HepG2 (cell line): ENCODE measurements around the gene CHRNB1. TPM values are rescaled to one million over a fixed set of nuclear protein-coding genes. Genes with fewer than 3 reads are reported as not detected.
"Not testable (repeated sequence)": the region's sequence is repeated elsewhere in the genome, so short reads cannot be mapped to it uniquely, and the experiment has no call there.

Experiments
- ATAC-seq: fragments of 200-7000 bp; cut with Tn5 transposase; 3 replicates; pipeline ENCODE4 v1.9.1; 2020; ENCODE audit warnings: mild to moderate bottlenecking, moderate library complexity
- BruUV-seq: library from RNA; stranded (reverse); fragments of 400-500 nt; replicated peaks from 2 replicates; lab custom pipeline; 2021; lab: Mats Ljungman, UMichigan
- CTCF ChIA-PET: fragments of 300-600 bp; formaldehyde crosslinking; extraction: SDS; loops from one replicate; lab custom pipeline; 2021; ENCODE audit warnings: low total read pairs, inconsistent platforms, low intra/inter-chr PET ratio; lab: Yijun Ruan, JAX
- POLR2A ChIA-PET: fragments of 350-600 bp; sonication (Branson Sonifier 250); formaldehyde crosslinking; loops from one replicate; lab custom pipeline; 2020; ENCODE audit warnings: antibody characterized with exemption, inconsistent platforms; lab: Yijun Ruan, JAX
- DNase-seq: peaks from one replicate; pipeline ENCODE4 v3.0.0-alpha.2; 2015; ENCODE audit warnings: low spot score
- FAIRE-seq: peaks from 3 replicates; lab custom pipeline; 2011; peaks lifted over from hg19 to GRCh38; lab: Jason Lieb, UNC
- H2AFZ ChIP-seq: one replicate; pipeline ENCODE4 v1.6.1; 2011; ENCODE audit warnings: low read length, inconsistent platforms
- H3K27ac ChIP-seq: fragments of 300-600 bp; 3 replicates; pipeline ENCODE4 v1.8.0; 2011; ENCODE audit warnings: mixed run types, mild to moderate bottlenecking, mixed read lengths, low read length, inconsistent platforms; ENCODE audit not compliant: insufficient read depth; ENCODE audit errors: extremely low read length
- H3K27me3 ChIP-seq, 2 experiments: fragments of 200-600 bp in 1 of 2; 2 replicates in 1 of 2; 3 replicates in 1 of 2; pipeline versions ENCODE4 v1.6.0 to v1.8.0; 2011; ENCODE audit warnings: low read length in 2 of 2, mild to moderate bottlenecking in 2 of 2, moderate library complexity in 2 of 2, inconsistent platforms in 1 of 2; ENCODE audit not compliant: insufficient read depth in 2 of 2, control insufficient read depth in 1 of 2
- H3K36me3 ChIP-seq, 2 experiments: fragments of 200-600 bp in 1 of 2; replicated peaks in 1 of 2; 2 replicates in 1 of 2; 3 replicates in 1 of 2; pipeline versions ENCODE4 v1.5.1 to v1.8.0; 2011; ENCODE audit warnings: low read length in 2 of 2, inconsistent platforms in 1 of 2; ENCODE audit not compliant: insufficient read depth in 2 of 2, control insufficient read depth in 1 of 2
- H3K4me1 ChIP-seq: 2 replicates; pipeline ENCODE4 v1.5.1; 2012; ENCODE audit warnings: low read length, inconsistent platforms; ENCODE audit not compliant: insufficient read depth
- H3K4me2 ChIP-seq: 2 replicates; pipeline ENCODE4 v1.6.0; 2011; ENCODE audit warnings: low read depth, low read length, inconsistent platforms
- H3K4me3 ChIP-seq, 3 experiments: fragments of 200-600 bp in 1 of 3; sonication (generic), shearing (Covaris generic) in 1 of 3; replicated peaks in 1 of 3; 2 replicates each; pipeline ENCODE4 v1.5.1; 2011 to 2016; ENCODE audit warnings: low read length in 3 of 3, inconsistent platforms in 2 of 3, low read depth in 2 of 3, mild to moderate bottlenecking in 2 of 3, control low read depth in 1 of 3, mixed read lengths in 1 of 3; ENCODE audit not compliant: insufficient read depth in 1 of 3
- H3K79me2 ChIP-seq: one replicate; pipeline ENCODE4 v1.6.1; 2011; ENCODE audit warnings: low read length, inconsistent platforms; ENCODE audit not compliant: insufficient read depth
- H3K9ac ChIP-seq: 2 replicates; pipeline ENCODE4 v1.6.0; 2011; ENCODE audit warnings: mild to moderate bottlenecking, low read depth, low read length, inconsistent platforms; ENCODE audit not compliant: insufficient read depth
- H3K9me3 ChIP-seq: 2 replicates; pipeline ENCODE4 v1.5.1; 2012; ENCODE audit warnings: mild to moderate bottlenecking, low read length
- H4K20me1 ChIP-seq: 2 replicates; pipeline ENCODE4 v1.6.0; 2011; ENCODE audit warnings: inconsistent platforms, mild to moderate bottlenecking, low read length, moderate library complexity; ENCODE audit not compliant: insufficient read depth
- CAMTA2 ChIP-seq: sonication (generic); formaldehyde crosslinking; IDR thresholded peaks from 2 replicates; pipeline ENCODE4 v1.4.0; 2020; ENCODE audit warnings: mild to moderate bottlenecking, missing genetic modification reagents, borderline replicate concordance
- ERF ChIP-seq: IDR thresholded peaks from 2 replicates; pipeline ENCODE4 v1.6.1; 2018; ENCODE audit warnings: missing biosample characterization, missing genetic modification reagents
- HNRNPL ChIP-seq: fragments of 200-400 bp; formaldehyde crosslinking; IDR thresholded peaks from 2 replicates; pipeline ENCODE4 v1.6.1; 2017; ENCODE audit warnings: mild to moderate bottlenecking, low read depth, low read length
- ZBTB38 ChIP-seq: sonication (generic); formaldehyde crosslinking; IDR thresholded peaks from 2 replicates; pipeline ENCODE4 v1.5.1; 2020; ENCODE audit warnings: mild to moderate bottlenecking, missing genetic modification reagents
- WGBS: methylation state at CpG from one replicate; pipeline ENCODE4 v1.1.6; 2017; ENCODE audit warnings: low lambda C conversion rate; 5-methylcytosine and 5-hydroxymethylcytosine counted together
- in situ Hi-C: cut with HindIII; loops from 2 replicates; pipeline ENCODE4 v1.10.0; 2017; ENCODE audit warnings: low pct_unique_long_range_greater_than_20kb; ENCODE audit not compliant: extremely low pct_ligation_motif_present
- intact Hi-C: fragments of 100-400 bp; cut with micrococcal nuclease; formaldehyde crosslinking; loops from one replicate; pipeline ENCODE4 v1.10.0; 2022; ENCODE audit not compliant: unreplicated experiment
- polyA plus RNA-seq, 8 experiments: library from polyadenylated mRNA; depleted of rRNA in 3 of 8; stranded (reverse) in 7 of 8; unstranded in 1 of 8; fragments of >200 nt; fragmentation: Illumina TruSeq in 4 of 8; extraction: Trizol in 4 of 8; gene quantifications; 2 replicates each; pipeline versions ENCODE4 v1.2.1 to v1.2.3, GENCODE V29; 2011 to 2016; ENCODE audit warnings: low read depth in 4 of 8, missing spikeins in 1 of 8, mixed read lengths in 1 of 8; ENCODE audit not compliant: insufficient read depth in 1 of 8
- total RNA-seq, 5 experiments: library from RNA; depleted of rRNA; stranded (reverse); fragments of >200 nt; fragmentation: Illumina TruSeq; extraction: Trizol; gene quantifications; 2 replicates each; pipeline ENCODE4 v1.2.3, GENCODE V29; 2016; ENCODE audit warnings: low read depth in 1 of 5

The CHRNB1 gene
- total and polyA plus RNA-seq, 2 of the 13 experiments (the other 11 are each of a cell fraction or from before 2014, with no cell fraction given) = 5.4 to 33.7 TPM

GRCh38 chr17:7481842-7482741, 37.2 kb downstream of the CHRNB1 start:
- Histone ChIP-seq H3K27ac (peak overlapping the region; percentile 100), H3K4me3 (peak overlapping the region in 1 of 3 experiments; percentile 90; a peak in 1 of 6 replicates), H3K79me2 (peaks cover 48% of the 10 kb centered on the region), H3K4me2 (peak overlapping the region; percentile 94; the same call in 1 of the 2 replicates), H3K4me1 (peaks cover 62% of the 10 kb centered on the region), H4K20me1 (peaks cover 28% of the 10 kb centered on the region)
- H3K36me3 ChIP-seq, H2AFZ ChIP-seq, H3K27me3 ChIP-seq, ATAC-seq, in situ Hi-C loops, BruUV-seq, FAIRE-seq, H3K9me3 ChIP-seq, DNase-seq, H3K9ac ChIP-seq, CTCF ChIA-PET: not testable (repeated sequence)
- TF ChIP-seq HNRNPL (peak; percentile 44; the same call in 1 of the 2 replicates), CAMTA2 (0 out of 2 replicates have a peak, but pooled peaks have one; percentile 39), ZBTB38 (peak; percentile 45; the same call in 1 of the 2 replicates)
- WGBS = 93% methylated on average over 23 of the region's 31 CpGs
- POLR2A ChIA-PET = interaction anchor here (0.9 to 4.3 kb wide), 8 partner anchors 37 to 102 kb away, joined by 3 to 41 read pairs (median 4); partner anchors contain the start of genes CHRNB1, MPDU1, PLSCR3 and TMEM102
- intact Hi-C loops = loop anchor here (5.0 kb wide), 3 partner anchors 35 to 125 kb away; partner anchors contain the start of genes CHRNB1, TMEM256 and TMEM95

GRCh38 chr17:7482742-7483088, 37.9 kb downstream of the CHRNB1 start:
- intact Hi-C loops = loop anchor here (5.0 kb wide), 3 partner anchors 35 to 125 kb away; partner anchors contain the start of genes CHRNB1, TMEM256 and TMEM95
- FAIRE-seq, in situ Hi-C loops: not testable (repeated sequence)

More at GRCh38 chr17:7482742-7483088, 37.9 kb downstream of the CHRNB1 start:
- WGBS = 52% methylated on average over 6 of the region's 6 CpGs
- CTCF ChIA-PET, H2AFZ ChIP-seq, H3K36me3 ChIP-seq, H3K9me3 ChIP-seq, H3K27me3 ChIP-seq, BruUV-seq, DNase-seq, ATAC-seq: not testable (repeated sequence)
- H3K27ac ChIP-seq = peak overlapping the region; percentile 100
- H3K4me3 ChIP-seq = peak overlapping the region in 2 of 3 experiments; percentile 75 to 90; a peak in 4 of 6 replicates
- peak overlapping the region; percentile 95 for H3K9ac ChIP-seq
- H3K79me2 ChIP-seq = peaks cover 48% of the 10 kb centered on the region
- POLR2A ChIA-PET = interaction anchor here (2.6 to 5.5 kb wide), 4 partner anchors 7 to 79 kb away, joined by 19 to 41 read pairs (median 26); partner anchors contain the start of genes CHRNB1, TMEM102 and TMEM256
- peak overlapping the region; percentile 94 for H3K4me2 ChIP-seq
- H4K20me1 ChIP-seq = peaks cover 26% of the 10 kb centered on the region
- H3K4me1 ChIP-seq = peaks cover 62% of the 10 kb centered on the region
- TF ChIP-seq ERF (CRISPR knock-in tag) = 0 out of 2 replicates have a peak, but pooled peaks have one; percentile 1
- TF ChIP-seq, all 625 proteins: peak for 1; not testable (repeated sequence) for 624
